GM12875 (cell line): Measurements from ENCODE around the gene MRPL17.

Experiments
- H3K4me3 ChIP-seq: one replicate; pipeline ENCODE4 v1.5.1; 2011; ENCODE audit warnings: low read depth, low read length, control low read depth
- TF ChIP-seq, protein P1 (sequence below): IDR thresholded peaks from 2 replicates; pipeline ENCODE4 v1.5.1; 2011; ENCODE audit warnings: low read depth, mild to moderate bottlenecking, control low read depth, inconsistent platforms, low read length, moderate library complexity, borderline replicate concordance; ENCODE audit not compliant: insufficient read depth

Gene MRPL17

DNA sequence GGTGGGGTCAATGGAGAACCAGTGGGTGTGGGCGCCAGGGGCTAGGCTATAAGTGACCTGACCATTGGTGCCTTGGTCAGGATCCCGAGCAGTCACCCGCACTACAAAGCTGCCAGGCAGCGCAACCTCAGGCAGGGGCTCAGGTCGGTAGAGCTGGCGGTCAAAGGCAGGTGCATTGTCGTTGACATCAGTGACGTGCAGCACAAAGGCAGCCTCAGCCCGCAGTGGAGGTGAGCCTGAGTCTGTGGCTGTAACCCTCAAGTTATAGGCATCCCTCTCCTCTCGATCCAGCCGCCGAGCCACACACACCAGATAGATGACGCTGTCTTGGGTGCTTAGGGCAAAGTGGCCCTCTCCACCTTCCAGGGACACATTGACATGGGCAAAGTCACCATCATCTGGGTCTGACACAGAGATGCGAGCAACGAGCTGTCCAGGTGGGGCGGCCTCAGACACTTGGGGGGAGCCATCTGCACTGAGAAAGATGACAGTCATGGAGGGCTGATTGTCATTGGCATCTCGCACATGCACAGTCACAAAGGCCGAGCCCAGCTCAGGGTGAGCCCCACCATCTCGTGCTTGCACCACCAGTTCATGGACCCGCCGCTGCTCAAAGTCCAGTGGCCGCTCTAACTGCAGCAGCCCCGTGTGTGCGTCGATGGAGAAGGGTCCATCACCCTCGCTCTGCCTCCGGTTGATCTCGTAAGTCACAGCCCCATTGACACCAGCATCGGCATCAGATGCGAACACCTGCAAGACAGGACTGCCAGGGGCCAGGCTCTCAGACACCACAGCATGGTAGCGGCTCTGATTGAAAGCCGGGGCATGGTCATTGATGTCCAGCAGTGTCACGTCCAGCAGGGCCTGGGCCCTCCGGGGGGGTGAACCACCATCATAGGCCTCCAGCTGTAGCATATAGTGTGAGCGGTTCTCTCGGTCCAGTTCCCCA lies 42.8 kb downstream of the MRPL17 start:
- TF ChIP-seq, protein P1, sequence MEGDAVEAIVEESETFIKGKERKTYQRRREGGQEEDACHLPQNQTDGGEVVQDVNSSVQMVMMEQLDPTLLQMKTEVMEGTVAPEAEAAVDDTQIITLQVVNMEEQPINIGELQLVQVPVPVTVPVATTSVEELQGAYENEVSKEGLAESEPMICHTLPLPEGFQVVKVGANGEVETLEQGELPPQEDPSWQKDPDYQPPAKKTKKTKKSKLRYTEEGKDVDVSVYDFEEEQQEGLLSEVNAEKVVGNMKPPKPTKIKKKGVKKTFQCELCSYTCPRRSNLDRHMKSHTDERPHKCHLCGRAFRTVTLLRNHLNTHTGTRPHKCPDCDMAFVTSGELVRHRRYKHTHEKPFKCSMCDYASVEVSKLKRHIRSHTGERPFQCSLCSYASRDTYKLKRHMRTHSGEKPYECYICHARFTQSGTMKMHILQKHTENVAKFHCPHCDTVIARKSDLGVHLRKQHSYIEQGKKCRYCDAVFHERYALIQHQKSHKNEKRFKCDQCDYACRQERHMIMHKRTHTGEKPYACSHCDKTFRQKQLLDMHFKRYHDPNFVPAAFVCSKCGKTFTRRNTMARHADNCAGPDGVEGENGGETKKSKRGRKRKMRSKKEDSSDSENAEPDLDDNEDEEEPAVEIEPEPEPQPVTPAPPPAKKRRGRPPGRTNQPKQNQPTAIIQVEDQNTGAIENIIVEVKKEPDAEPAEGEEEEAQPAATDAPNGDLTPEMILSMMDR, result no peak
- H3K4me3 ChIP-seq, result no peak overlapping the region

DNA sequence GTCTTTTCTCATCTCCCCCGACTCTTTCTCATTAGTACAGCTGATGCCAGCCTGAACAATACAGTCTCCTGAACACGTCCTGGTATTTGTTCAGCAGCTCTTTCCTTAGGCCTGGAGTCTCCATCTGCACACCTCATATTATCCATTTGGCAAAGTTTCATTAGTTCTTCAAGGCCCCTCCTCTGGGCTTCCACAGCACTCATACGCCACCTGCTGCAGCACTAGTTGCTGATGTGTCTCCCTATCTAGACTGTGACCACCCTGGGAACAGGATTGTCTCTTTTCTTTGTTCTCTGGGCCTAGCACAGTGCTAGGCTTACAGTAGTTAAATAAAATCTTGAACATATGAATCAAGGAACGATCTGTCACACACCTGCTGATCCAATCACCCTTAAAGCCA lies 44.7 kb downstream of the MRPL17 start:
- H3K4me3 ChIP-seq, result no peak overlapping the region
- TF ChIP-seq, protein P1, result no peak

DNA sequence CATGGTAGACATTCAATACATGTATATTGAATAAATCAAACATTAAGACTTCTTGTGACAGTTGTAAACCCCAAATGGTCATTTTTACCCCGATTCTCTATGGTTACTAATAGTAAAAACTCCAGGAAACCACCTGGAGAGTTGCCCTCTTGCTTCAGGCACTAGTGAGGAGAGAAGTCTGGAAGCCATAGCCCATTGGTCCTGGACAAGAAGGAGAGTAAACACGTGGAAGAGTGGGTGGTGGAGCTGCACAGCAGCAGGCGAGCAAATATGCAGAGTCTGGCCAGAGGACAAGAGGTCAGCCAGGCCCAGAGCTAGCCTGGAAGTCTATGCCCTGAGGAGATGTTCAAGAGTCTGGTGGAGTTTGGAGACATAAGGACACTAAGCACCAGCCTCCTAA lies 45.3 kb downstream of the MRPL17 start:
- no peak overlapping the region for H3K4me3 ChIP-seq
- TF ChIP-seq, protein P1, result no peak

DNA sequence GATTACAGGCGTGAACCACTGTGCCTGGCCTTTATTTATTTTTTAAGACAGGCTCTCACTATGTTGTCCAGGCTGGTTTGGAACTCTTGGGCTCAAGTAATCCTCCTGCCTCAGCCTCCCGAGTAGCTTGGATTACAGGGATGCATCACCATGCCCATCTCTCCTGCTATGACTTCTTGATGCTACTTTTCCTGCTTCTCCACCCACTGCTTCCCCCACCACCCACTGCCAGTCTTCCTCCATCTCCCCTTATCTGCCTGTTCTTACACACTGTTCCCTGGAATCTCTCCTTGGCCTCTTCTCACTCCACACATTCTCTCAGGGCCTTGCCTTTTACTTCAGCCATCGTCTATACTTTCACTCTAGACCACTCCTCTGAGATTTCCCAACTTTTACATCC lies 46.7 kb downstream of the MRPL17 start:
- no peak overlapping the region for H3K4me3 ChIP-seq
- TF ChIP-seq, protein P1, result no peak

DNA sequence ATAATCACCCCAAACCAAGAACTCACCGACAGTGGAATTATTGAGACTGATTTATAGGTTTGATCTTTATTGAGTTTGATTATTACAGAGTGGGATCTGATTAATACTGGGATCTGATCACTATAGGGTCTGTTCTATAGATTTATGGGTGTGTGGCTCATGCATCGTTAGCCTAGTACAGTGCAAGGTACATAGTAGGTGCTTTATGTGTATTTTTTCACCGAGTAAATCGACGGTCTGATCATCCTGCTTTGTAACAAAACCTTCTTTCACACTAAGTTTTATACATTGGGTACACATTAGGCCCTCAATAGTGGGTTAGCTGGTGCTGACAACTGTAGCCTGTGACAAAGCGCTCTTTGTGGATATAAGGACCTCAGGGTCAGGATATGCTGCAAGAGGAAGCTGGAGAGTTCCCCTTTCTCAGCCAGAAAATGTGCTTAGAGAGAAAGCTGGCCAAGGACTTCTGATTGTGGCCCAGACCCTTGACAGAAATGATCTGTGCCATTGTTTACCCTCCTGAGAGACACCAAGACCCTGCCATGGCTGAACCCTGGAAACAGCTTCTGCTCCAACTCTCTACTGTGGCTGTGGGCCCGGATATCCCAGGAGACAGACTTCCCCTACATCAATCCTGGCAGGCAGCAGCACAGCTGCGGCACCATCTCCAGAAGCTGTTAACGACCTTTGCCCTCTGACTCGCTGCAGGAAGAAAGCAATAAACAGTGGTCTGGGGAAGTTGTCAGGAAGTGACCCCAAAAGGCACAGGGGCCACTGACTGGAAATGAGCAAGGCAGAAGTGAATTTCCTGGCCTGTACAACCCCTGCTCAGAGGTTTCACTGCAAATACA lies 47.8 kb downstream of the MRPL17 start:
- TF ChIP-seq, protein P1, result no peak
- H3K4me3 ChIP-seq, result no peak overlapping the region

DNA sequence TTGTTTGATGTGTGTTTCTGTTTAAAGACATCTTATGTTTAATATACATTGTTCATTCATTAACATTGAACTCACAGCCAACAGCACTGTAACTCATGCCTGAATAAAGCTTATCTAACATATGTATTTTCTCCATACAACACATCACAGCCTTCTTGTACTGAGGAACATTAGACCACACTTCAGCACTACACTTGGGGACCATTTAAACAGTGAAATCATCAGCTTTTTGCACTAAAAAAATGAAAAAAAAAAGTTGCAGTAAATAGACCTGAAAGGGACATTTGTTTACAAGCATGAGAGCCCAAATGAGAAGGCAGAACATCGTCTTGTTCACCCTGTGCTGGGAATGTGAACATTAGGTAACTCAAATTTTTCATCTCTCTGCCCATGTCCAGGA lies 48.6 kb downstream of the MRPL17 start:
- H3K4me3 ChIP-seq, result no peak overlapping the region
- TF ChIP-seq, protein P1, result no peak
